Measurements from ENCODE around the gene PEX10.

- TF ChIP-seq, protein P1, sequence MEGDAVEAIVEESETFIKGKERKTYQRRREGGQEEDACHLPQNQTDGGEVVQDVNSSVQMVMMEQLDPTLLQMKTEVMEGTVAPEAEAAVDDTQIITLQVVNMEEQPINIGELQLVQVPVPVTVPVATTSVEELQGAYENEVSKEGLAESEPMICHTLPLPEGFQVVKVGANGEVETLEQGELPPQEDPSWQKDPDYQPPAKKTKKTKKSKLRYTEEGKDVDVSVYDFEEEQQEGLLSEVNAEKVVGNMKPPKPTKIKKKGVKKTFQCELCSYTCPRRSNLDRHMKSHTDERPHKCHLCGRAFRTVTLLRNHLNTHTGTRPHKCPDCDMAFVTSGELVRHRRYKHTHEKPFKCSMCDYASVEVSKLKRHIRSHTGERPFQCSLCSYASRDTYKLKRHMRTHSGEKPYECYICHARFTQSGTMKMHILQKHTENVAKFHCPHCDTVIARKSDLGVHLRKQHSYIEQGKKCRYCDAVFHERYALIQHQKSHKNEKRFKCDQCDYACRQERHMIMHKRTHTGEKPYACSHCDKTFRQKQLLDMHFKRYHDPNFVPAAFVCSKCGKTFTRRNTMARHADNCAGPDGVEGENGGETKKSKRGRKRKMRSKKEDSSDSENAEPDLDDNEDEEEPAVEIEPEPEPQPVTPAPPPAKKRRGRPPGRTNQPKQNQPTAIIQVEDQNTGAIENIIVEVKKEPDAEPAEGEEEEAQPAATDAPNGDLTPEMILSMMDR (IDR thresholded peaks at IDR 0.05; ENCODE audit: borderline replicate concordance, extremely low read depth, low read length, poor library complexity, severe bottlenecking), result no peak
- no peak for TF ChIP-seq EZH2 (IDR thresholded peaks at IDR 0.05; ENCODE audit: borderline replicate concordance, low read depth, low read length, severe bottlenecking)
These were observed 30.3 kb upstream of the PEX10 start for GRCh38 chr1:2442661-2443060.

All from DND-41 (cell line).